Liver (tissue), 3 donors: ENCODE results near the gene ZNF577.
"Not testable (repeated sequence)": the region's sequence is repeated elsewhere in the genome, so short reads cannot be mapped to it uniquely, and the experiment has no call there.

ENCODE experiments used
- CTCF ChIP-seq: fragments of 150-350 bp; IDR thresholded peaks from 2 replicates; pipeline ENCODE4 v1.5.1; 2017; ENCODE audit warnings: improper control_type of control experiment, low read depth, low read length; ENCODE audit not compliant: missing input control
- FOXA1 ChIP-seq: IDR thresholded peaks from 2 replicates; pipeline ENCODE4 v1.6.1; 2016; ENCODE audit warnings: antibody characterized with exemption
- GABPA ChIP-seq, 2 donors: IDR thresholded peaks in 1 of 2; conservative IDR thresholded peaks in 1 of 2; 2 replicates each; pipeline ENCODE4 v1.6.1; 2016; ENCODE audit warnings: antibody characterized with exemption in 2 of 2, mild to moderate bottlenecking in 1 of 2, moderate library complexity in 1 of 2
- MAX ChIP-seq: IDR thresholded peaks from 2 replicates; pipeline ENCODE4 v1.6.1; 2016; ENCODE audit warnings: antibody characterized with exemption
- RAD21 ChIP-seq, 2 donors: IDR thresholded peaks; 2 replicates each; pipeline ENCODE4 v1.6.1; 2016; ENCODE audit warnings: antibody characterized with exemption in 2 of 2, mild to moderate bottlenecking in 2 of 2
- RXRA ChIP-seq, 2 donors: IDR thresholded peaks; 2 replicates each; pipeline ENCODE4 v1.6.1; 2017 to 2018; ENCODE audit warnings: antibody characterized with exemption in 2 of 2, mild to moderate bottlenecking in 1 of 2
- SP1 ChIP-seq: IDR thresholded peaks from 2 replicates; pipeline ENCODE4 v1.6.1; 2018; ENCODE audit warnings: antibody characterized with exemption, mild to moderate bottlenecking
- TAF1 ChIP-seq: conservative IDR thresholded peaks from 2 replicates; pipeline ENCODE4 v1.6.1; 2016; ENCODE audit warnings: antibody characterized with exemption, mild to moderate bottlenecking
- YY1 ChIP-seq: IDR thresholded peaks from 2 replicates; pipeline ENCODE4 v1.6.1; 2016; ENCODE audit warnings: antibody characterized with exemption, mild to moderate bottlenecking
- ZBTB33 ChIP-seq: IDR thresholded peaks from 2 replicates; pipeline ENCODE4 v1.6.1; 2016; ENCODE audit warnings: antibody characterized with exemption
- donor health status: healthy.
- donor health status: healthy.

GRCh38 chr19:51906108-51906507 is 18.4 kb upstream of the ZNF577 start:
- TF ChIP-seq FOXA1; RAD21 (IDR thresholded peaks at IDR 0.05); CTCF; SP1; TAF1; MAX; ZBTB33; GABPA (IDR thresholded peaks at IDR 0.05 in 1 of 2, conservative IDR thresholded peaks at IDR 0.05 in 1 of 2); RXRA (IDR thresholded peaks at IDR 0.05); YY1: not testable (repeated sequence)
